ENCODE measurements around the gene NEU4.
"Not testable (repeated sequence)": the region's sequence is repeated elsewhere in the genome, so short reads cannot be mapped to it uniquely, and the experiment has no call there.

Gene NEU4, protein sequence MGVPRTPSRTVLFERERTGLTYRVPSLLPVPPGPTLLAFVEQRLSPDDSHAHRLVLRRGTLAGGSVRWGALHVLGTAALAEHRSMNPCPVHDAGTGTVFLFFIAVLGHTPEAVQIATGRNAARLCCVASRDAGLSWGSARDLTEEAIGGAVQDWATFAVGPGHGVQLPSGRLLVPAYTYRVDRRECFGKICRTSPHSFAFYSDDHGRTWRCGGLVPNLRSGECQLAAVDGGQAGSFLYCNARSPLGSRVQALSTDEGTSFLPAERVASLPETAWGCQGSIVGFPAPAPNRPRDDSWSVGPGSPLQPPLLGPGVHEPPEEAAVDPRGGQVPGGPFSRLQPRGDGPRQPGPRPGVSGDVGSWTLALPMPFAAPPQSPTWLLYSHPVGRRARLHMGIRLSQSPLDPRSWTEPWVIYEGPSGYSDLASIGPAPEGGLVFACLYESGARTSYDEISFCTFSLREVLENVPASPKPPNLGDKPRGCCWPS

DNA sequence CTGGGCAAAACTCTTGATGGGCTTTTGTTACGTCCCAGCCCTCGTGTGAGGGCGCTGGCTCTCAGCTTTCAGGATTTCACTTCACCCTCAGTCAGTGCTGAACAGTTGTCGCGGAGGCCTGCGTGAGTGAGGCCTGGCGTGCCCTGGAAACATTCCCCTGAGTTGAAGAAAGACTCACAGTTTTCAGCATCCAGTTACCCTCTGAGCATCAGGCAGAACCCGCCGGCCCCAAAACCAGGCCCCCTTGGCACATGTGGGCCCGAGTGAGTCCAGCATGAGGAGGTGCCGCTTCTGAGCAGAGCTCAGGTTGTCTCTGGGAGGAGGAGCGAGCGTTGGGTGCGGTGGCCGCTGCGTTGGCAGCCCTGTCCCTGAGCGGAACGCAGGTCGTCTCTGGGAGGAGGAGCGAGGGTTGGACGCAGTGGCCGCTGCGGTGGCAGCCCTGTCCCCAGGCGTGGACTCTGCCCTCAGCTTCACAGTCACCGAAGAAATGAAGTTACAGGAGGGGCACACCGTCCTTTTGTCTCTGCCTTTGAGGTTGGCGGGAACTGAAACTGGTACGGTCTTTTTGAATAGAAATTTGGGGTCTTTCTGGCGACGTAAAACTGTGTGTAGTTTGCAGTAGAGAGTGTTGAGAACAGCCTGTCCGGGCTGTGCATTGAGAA is at the start of gene NEU4:
TSS of gene NEU4 (plus strand) at position 473 of the 662 bp plus-strand sequence. CDS start 5,292 bp downstream, outside the sequence.
- DNase-seq: no peak

DNA sequence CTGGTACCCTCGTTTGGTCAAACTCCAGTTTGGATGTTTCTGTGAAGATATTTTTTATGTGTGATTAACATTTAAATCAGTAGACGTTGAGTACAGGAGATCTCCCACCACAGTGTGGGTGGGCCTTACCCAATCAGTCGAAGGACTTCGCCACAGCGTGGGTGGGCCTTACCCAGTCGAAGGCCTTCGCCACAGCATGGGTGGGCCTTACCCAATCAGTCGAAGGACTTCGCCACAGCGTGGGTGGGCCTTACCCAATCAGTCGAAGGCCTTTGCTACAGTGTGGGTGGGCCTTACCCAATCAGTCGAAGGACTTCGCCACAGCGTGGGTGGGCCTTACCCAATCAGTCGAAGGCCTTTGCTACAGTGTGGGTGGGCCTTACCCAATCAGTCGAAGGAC is 49.1 kb upstream of the NEU4 start:
- not testable (repeated sequence) for DNase-seq

DNA sequence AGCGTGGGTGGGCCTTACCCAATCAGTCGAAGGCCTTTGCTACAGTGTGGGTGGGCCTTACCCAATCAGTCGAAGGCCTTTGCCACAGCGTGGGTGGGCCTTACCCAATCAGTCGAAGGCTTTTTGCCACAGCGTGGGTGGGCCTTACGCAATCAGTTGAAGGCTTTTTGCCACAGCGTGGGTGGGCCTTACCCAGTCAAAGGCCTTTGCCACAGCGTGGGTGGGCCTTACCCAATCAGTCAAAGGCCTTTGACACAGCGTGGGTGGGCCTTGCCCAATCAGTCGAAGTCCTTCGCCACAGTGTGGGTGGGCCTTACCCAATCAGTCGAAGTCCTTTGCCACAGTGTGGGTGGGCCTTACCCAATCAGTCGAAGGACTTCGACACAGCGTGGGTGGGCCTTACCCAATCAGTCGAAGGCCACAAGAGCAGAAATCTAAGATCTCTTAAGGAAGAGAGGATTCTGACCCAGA is 48.7 kb upstream of the NEU4 start:
- DNase-seq: no peak

DNA sequence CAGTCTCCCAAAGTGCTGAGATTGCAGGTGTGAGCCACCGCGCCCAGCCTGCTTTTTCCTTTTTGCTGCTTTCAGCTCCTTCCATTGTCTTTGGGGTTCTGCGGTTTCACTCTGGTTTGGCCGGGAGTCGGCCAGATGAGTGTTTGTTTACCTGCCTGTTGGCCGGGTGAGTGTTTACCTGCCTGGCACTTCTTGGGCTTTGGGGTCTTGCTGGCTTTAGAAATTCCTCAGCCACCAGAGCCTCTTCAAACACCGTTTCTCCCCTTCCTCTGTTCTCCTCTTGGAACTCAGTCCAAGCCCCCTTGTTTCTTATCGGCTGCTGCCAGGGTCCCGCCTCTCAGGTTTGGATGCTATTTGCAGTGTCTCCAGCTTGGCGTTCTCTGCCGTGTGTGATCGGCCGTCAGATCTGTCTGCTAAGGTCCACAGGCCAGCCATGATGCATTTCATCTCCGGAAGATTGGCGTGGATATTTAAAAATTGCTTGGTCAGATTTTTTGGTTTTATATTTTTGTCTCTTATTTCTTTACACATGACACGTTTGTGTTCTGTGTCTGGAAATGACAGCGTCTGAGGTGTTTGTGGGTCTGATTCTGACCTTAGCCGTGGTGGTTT is 46.6 kb upstream of the NEU4 start:
- peak; percentile 40 for DNase-seq

DNA sequence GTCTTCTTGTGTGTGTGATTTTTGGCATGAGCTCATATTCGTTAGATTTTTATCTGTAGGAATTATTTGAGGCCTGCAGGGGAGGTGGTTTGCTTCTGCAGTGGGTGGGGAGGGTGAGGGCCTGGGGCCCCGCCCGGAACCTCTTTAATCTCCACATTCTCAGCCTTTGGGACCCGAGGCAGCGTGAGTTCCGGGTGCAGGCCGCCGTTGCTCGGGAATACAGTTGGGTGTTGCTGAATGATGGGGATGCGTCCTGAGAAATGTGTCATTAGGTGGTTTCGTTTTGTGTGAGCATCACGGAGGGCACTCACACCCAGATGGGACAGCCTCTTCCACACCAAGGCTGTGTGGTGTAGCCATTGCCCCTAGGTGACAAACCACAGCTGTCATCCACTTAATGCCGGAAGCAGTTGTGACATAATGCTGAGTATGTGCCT is 46.0 kb upstream of the NEU4 start:
- DNase-seq: peak; percentile 86

DNA sequence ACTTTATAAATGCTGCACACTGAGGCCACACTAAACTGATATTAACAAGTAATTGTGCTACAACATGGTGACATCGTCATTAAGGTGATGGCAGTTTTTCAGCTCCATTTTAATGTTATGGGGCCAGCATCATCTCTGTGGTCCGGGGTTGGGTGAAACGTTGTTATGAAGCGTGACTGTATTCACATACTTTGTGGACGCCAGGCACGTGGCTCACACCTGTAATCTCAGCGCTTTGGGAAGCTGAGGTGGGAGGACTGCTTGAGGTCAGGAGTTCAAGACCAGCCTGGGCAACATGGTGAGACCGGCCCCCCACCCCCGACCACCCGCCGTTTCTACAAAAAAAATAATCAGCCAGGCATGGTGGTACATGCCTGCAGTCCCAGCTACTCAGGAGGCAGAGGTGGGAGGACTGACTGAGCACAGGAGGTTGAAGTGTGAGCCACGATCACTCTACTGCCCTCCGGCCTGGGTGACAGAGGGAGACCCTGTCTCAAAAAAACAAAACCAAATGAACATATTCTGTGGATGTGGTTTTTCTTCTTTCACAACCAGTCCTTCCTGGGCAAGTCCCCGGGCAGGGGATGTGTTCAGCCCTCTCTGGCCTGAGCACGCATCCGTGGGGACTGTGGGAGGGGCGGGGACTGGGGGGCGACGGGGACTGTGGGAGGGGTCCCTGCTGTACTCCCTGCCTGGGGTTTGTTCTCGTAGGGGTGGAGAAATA is 45.3 kb upstream of the NEU4 start:
- peak; percentile 54 for DNase-seq

DNA sequence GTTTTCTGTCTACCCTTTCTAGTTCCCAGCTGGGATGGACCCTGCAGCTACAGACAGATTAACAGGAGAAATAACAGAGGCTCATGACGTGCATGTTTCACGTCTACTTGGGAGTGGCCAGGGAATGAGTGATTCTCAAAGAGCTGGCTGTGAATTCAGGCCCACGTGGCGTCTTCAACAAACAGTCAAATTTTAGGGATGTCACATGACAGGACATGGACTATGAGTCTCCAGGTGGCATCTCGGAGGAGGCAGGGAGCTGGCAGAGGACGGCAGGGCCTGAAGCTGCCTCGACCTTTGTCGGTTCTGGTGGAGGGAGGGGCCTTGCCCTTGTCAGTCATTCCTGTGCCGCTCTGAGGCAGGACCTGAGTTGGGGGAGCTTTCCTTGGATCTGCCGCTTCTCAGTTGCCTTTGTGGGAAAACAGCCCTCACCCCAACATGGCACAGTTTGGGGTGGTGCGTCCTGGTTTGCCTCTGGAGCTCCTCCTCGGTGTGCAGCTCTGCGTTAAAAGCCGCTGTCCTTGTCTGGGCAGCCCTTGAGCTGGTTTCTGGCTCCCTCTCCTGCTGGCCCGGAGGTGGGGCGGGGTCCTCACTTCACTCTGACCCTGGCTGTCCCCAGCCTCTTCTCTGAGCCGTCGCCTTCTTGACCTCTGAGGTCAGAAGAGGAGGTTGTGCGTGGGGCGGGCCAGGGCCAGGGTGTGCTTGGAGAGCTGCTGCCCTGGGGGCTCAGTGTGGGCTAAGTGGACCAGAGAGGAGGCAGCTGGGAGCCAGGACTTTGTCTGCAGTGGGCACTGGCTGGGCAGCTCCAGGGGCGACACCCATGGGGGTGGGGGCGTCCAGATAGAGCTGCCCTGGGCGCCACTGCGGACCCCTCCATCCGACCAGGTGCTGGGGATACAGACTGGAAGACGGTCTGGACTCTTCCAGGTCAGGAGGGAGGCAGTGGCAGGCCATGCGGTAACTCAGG is 44.4 kb upstream of the NEU4 start:
- no peak for DNase-seq

DNA sequence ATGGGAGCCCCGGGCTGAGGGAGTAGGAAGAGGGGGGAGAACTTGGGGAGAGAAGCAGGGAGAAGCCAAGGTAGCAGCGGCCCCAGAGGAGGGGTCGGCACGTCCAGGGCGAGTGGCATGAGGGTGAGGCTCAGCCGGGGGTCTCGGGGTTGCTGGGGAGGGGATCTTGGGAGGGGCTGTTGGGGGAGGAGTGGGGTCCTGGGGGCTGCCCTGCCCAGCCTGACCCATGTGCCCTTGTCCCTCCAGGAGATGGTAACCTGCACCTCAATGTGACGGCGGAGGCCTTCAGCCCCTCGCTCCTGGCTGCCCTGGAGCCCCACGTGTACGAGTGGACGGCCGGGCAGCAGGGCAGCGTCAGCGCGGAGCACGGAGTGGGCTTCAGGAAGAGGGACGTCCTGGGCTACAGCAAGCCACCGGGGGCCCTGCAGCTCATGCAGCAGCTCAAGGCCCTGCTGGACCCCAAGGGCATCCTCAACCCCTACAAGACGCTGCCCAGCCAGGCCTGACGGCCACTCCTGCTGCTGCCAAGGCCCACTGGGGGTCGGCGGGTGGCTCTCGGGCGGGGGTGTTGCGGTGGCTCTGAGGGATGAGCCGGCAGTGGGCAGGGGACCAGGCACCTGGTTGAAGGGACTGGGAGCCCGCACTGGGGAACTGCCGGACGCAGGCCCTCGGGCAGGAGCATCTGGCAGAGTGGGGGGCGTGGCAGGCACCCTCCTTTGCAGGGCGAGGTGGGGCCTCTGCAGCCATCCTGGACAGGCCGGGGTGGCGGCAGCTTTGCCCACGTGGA is 41.3 kb upstream of the NEU4 start:
- no peak for DNase-seq

DNA sequence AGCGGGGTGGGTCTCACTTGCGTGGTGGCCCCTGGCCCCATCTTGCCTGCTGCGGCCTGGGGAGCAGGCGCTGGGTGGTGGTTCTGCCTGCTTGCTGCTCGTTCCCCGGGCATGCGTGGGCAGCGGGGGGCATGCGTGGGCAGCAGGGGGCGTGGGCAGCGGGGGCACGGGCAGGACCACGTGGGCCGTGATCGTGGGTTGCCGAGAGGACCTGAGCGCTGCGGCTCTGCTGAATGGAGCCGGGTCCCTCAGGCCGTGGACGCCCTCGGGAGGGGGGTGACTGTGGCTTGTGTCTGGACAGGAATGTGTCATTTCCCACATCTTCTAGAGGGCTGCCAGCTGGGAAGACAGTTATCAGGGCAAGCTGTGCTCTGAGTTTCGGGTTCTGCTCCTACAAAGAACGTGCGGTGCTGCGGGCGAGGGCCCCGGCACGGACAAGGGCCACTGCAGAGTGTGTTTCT is 40.7 kb upstream of the NEU4 start:
- DNase-seq: no peak

DNA sequence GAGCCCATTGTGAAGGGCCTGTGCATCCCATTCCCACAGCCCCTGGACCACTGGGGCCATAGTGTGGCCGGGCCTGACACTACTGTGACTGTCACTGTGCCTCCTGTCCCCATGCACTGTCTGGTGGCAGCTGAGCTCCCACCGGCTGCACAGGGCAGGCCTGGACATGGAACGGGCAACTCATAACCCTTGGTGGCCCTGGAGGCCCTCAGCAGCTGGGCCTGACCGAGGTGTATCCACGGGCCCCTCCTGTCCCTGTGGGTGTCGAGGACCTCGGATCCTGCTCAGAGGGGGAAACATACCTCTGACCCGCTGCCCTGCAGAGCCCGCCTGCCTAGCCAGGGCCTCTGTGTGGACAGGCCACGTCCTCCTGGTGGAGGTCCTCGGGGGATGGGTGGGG is 40.1 kb upstream of the NEU4 start:
- DNase-seq: no peak

DNA sequence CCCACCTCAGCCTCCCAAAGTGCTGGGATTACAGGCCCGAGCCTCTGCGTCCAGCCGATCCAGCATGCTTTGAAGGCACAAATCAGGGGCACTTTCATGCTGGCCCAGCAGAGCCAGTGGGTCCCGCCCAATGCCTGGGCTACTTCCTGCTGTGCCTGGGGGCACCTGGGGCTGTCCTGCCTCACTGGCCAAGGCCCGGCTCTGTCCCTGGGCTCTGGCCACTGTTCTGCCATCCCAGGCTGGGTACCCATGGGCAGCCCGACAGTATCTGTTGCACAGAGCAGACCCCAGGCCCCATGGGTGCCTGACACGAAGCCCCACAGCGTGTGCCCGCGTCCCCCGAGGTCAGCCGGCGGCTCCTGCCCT is 39.2 kb upstream of the NEU4 start:
- DNase-seq: no peak

DNA sequence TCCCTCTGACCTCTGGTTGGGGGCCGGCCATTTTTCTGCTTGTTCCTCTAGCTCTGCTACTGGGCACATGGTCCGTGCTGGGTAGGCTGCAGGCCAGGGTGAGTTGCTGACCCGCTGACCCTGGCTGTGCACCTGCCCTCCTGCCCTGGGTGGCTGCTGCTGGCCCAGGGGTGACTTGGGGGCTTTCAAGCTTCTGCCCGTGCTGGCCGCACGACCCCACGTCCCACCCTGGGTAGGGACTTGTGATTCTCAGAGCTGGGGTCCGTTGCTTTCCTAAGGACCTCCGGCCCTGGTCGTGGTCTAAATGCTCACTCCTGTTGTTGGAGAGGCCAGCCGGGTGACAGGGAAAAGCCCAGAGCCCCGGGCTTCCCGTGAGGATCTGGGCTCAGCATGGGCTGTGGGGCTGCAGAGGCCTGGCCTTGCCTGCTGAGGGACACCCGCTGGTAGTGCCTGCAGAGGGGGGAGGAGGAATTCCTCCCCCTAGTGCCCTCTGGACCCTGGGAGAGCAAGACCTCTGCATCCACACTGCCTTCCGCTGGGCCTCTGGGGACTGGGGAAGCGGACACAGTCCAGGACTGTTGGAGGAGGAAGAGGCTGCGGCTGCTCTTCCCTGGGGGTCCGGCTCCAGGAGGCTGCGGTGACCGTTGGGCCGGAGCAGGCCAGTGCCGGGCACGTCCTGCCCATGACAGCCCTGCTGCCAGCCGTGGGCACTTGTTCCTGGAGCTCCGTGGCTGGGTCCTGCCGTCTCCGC is 38.6 kb upstream of the NEU4 start:
- no peak for DNase-seq

DNA sequence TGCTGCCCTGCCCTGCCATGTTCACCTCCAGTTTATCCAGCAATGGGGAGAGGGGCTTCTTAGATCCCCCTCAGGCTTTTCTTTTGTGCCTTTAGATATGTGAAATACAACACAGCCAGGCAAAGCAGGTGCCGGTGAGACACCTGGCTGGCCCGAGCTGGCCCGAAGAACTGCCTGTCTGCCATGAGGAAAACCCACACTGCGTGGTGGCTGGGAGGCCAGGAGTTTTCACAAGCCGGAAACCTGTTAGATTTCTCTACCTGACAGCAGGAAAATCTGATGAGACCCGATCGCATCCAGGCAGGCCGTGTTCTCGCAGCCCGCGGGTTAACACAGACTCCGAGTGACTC is 38.1 kb upstream of the NEU4 start:
- DNase-seq: no peak

DNA sequence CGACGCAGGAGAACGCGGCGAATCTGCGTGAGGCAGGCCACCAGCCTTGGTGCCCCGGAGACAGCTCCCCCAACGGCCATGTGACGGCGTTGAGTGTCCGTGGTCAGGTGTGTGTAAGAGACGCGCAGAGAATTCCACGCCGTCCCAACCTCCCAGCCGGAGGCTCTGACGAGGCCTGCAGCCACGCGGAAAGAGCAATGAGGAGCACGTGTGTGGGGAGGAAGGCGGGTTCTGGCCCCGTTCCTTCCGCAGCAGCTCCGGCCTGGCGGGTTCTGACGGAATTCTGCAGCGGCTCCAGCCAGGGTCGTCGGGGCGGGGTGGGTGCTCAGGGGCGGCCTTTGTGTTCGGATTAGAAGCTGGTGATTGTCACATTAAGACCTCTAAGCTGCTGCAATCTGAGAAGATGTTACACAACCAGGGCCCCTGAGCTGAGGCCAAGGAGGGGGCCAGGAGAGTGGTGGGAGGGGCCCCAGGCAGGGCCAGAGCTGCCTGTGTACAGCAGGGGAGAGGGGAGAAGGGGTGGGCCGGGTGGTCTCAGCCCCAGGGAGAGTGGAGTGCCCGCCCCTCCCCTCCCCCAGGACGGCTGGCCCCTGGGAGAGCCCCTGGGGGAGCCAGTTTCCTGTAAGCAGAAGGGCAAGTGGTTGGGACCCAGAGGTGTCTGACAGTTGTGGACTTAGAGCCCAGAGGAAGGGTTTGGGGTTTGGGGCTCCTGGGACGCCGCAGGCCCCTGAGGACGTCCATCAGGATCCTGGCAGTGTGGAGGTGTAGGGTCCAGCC is 37.5 kb upstream of the NEU4 start:
- no peak for DNase-seq

DNA sequence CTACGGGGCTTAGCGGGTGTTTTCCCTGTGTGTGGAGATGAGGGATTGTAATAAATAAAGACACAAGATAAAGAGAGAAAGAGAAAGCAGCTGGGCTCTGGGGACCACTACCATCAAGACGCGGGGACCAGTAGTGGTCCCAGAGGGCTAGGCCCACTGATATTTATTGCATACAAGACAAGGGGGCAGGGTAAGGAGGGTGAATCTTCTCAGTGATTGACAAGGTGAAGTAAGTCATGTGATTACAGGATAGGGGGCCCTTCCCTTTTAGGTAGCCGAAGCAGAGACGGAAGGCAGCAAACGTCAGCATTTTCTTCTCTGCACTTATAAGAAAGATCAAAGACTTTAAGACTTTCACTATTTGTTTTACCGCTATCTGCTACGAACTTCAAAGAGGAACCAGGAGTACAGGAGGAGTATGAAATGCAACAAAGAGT is 36.9 kb upstream of the NEU4 start:
- peak; percentile 64 for DNase-seq

DNA sequence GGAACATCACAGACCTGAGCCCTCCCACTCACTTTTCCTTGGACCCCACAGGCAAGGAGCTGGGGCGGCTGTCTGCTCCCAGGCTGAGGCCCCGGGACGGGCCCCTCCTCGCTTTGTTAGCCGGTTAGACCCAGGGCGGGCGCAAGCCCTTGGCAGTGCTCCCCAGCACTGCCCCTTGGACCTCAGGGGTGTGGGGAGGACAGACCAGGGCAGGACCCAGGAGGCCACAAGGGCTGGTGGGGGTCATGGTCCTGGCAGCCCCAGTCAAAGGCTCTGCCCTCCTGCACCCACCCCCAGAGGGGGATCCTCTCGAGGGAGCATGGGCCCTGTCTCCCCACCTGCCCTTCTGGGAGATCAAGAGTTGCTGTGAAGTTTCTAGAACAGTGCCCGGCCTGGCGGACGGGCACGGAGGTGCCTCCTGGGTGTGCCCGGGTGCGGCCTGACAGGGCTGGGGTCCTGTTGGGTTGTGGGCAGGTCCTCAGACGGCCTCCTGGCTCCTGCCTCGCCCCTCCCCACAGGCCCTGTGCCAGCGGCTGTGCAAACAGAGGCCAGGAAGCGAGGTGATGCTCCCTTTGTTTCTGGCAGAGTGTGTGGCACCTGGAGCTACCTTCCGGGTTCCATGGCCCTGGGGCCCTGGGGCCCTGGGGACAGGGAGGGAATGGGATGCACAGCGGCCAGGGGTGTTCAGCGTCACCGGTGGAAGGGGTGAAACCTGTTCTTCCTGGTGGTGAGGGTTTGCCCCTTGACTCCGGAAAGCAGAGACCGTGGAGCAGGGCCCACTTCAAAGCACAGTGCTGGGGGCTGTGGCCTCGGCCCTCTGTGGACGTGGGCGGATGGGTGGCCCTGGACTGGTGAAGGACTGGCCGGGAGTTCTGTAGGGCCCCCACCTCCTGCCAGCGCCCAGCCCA is 35.2 kb upstream of the NEU4 start:
- DNase-seq: no peak

DNA sequence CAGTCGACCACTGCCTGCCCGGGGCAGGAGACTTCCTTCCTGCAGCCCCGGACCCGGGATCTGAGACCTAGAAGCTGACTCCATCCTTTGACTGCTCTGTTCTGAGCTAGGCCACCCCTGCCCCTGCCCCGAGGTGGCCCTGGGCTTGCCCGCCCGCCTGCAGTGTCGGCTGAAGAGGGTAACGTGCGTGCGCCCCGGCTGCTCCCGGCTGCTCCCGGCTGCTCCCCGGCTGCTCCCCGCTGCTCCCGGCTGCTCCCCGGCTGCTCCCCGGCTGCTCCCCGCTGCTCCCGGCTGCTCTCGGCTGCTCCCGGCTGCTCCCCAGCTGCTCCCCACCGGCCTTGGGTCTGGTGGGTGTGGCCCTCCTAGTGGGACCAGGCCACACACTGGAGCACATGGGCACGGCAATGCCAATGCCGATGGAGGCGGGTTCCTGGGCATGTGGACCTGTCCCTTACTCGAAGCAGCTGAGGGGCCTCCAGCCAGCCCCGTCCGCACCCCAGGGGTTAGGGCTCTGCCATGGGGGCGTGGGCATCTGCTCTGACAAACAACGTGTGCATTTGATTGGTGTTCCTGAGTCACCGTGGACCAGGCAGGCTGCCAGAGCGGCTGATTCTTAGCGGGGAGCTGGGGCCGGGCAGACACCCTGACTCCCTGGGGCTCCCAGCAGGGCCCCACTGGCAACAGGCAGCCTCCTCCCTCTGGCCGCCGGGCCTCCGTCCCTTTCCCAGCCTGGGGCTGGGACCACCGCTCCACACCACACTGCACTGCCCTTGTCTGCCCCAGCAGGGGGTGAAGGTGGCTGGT is 34.4 kb upstream of the NEU4 start:
- DNase-seq: no peak

Data from CD4-positive, alpha-beta T cell treated with Interleukin-21 for 1 hour (primary cell).